Colonic mucosa (tissue), 4 donors: ENCODE results near the gene TXK. TPM values are rescaled to one million over a fixed set of nuclear protein-coding genes. Genes with fewer than 3 reads are reported as not detected.

Experiments used
- DNase-seq: peaks from one replicate; pipeline ENCODE4 v3.0.0-alpha.2; 2020
- H3K27ac ChIP-seq: fragments of 200-600 bp; one replicate; pipeline ENCODE4 v1.8.0; 2021
- H3K27me3 ChIP-seq: fragments of 200-600 bp; one replicate; pipeline ENCODE4 v1.8.0; 2021
- H3K36me3 ChIP-seq: fragments of 200-600 bp; one replicate; pipeline ENCODE4 v1.8.0; 2021
- H3K4me1 ChIP-seq: fragments of 200-600 bp; one replicate; pipeline ENCODE4 v1.8.0; 2021; ENCODE audit warnings: mild to moderate bottlenecking
- H3K4me3 ChIP-seq: fragments of 200-600 bp; one replicate; pipeline ENCODE4 v1.8.0; 2021
- H3K9ac ChIP-seq, 2 donors: one replicate each; pipeline ENCODE4 v1.7.0; 2013; ENCODE audit warnings: control low read depth in 2 of 2, low read depth in 2 of 2, low read length in 2 of 2
- H3K9me3 ChIP-seq: fragments of 200-600 bp; one replicate; pipeline ENCODE4 v1.8.0; 2021
- CTCF ChIP-seq: fragments of 200-600 bp; IDR thresholded peaks from one replicate; pipeline ENCODE4 v1.8.0; 2022; ENCODE audit warnings: antibody characterized with exemption, mild to moderate bottlenecking
- intact Hi-C: fragments of 100-400 bp; cut with DNase I; formaldehyde crosslinking; loops from one replicate; pipeline ENCODE4 v1.14.1; 2022
- total RNA-seq, 2 donors: library from RNA; stranded (reverse); fragmentation: NEBNext Ultra II Directional in 1 of 2; extraction: Animal tissue kit (Norgen Biotek cat#: 25700) in 1 of 2; gene quantifications; one replicate each; pipeline ENCODE4 v1.2.1, GENCODE V29; 2021
- donor health status: healthy.
- donor health status: DM: no; HTN: no; CAD: no.
- donor health status: DM: no; HTN: no; CAD: no.

Gene TXK
- total RNA-seq, 2 donors from 2014 or later: 0.57 to 0.72 TPM

GRCh38 chr4:48064349-48064748, 69.7 kb downstream of the TXK start:
- no peak overlapping the region for H3K4me3 ChIP-seq
- no peaks in the 10 kb centered on the region for H3K36me3 ChIP-seq
- no peak overlapping the region for H3K9ac ChIP-seq
- H3K9me3 ChIP-seq: no peaks in the 10 kb centered on the region
- DNase-seq: no peak
- intact Hi-C loops: no loop called here
- no peak for TF ChIP-seq CTCF
- H3K4me1 ChIP-seq: no peaks in the 10 kb centered on the region
- no peaks in the 10 kb centered on the region for H3K27me3 ChIP-seq
- H3K27ac ChIP-seq: no peak overlapping the region

GRCh38 chr4:48058617-48059530, 75.2 kb downstream of the TXK start:
- intact Hi-C loops: no loop called here

GRCh38 chr4:48051078-48051477, 83.0 kb downstream of the TXK start:
- Histone ChIP-seq H3K27me3 (no peaks in the 10 kb centered on the region), H3K27ac (no peak overlapping the region), H3K4me3 (no peak overlapping the region), H3K4me1 (peaks cover 6% of the 10 kb centered on the region), H3K36me3 (no peaks in the 10 kb centered on the region), H3K9me3 (no peaks in the 10 kb centered on the region), H3K9ac (no peak overlapping the region)
- intact Hi-C loops: no loop called here
- DNase-seq: no peak
- TF ChIP-seq CTCF: no peak

More at GRCh38 chr4:48058617-48059530, 75.2 kb downstream of the TXK start:
- H3K36me3 ChIP-seq: no peaks in the 10 kb centered on the region
- no peak overlapping the region for H3K27ac ChIP-seq
- H3K4me3 ChIP-seq: no peak overlapping the region
- TF ChIP-seq CTCF: no peak
- H3K4me1 ChIP-seq: no peaks in the 10 kb centered on the region
- no peak for DNase-seq
- H3K27me3 ChIP-seq: no peaks in the 10 kb centered on the region
- H3K9ac ChIP-seq: no peak overlapping the region
- H3K9me3 ChIP-seq: no peaks in the 10 kb centered on the region

- no peak for TF ChIP-seq CTCF
- no peak overlapping the region for H3K27ac ChIP-seq
- peaks cover 6% of the 10 kb centered on the region for H3K4me1 ChIP-seq
- DNase-seq: no peak
- no peaks in the 10 kb centered on the region for H3K27me3 ChIP-seq
- intact Hi-C loops: no loop called here
- no peak overlapping the region for H3K9ac ChIP-seq
- H3K36me3 ChIP-seq: no peaks in the 10 kb centered on the region
- H3K4me3 ChIP-seq: no peak overlapping the region
- no peaks in the 10 kb centered on the region for H3K9me3 ChIP-seq
Observed at GRCh38 chr4:48049483-48049882, 84.6 kb downstream of the TXK start.

- H3K27ac ChIP-seq: no peak overlapping the region
- intact Hi-C loops: no loop called here
- peak; percentile 51 for DNase-seq
Observed at GRCh38 chr4:48047896-48048295, 86.2 kb downstream of the TXK start.

More at GRCh38 chr4:48047896-48048295, 86.2 kb downstream of the TXK start:
- Histone ChIP-seq H3K27me3 (no peaks in the 10 kb centered on the region), H3K9ac (no peak overlapping the region), H3K4me1 (peaks cover 6% of the 10 kb centered on the region), H3K4me3 (no peak overlapping the region), H3K9me3 (no peaks in the 10 kb centered on the region), H3K36me3 (no peaks in the 10 kb centered on the region)
- no peak for TF ChIP-seq CTCF
